Osteoblast (primary cell): Measurements from ENCODE around the gene ATRNL1. TPM values are rescaled to one million over a fixed set of nuclear protein-coding genes. Genes with fewer than 3 reads are reported as not detected.

ENCODE experiments used
- DNase-seq: peaks from one replicate; pipeline ENCODE4 v3.0.0; 2011; ENCODE audit warnings: low spot score, mixed read lengths; ENCODE audit not compliant: insufficient read length; ENCODE audit errors: missing footprints
- H2AFZ ChIP-seq: 2 replicates; pipeline ENCODE4 v1.6.0; 2011; ENCODE audit warnings: mild to moderate bottlenecking, low read length
- H3K27ac ChIP-seq: 2 replicates; pipeline ENCODE4 v1.5.1; 2011; ENCODE audit warnings: mild to moderate bottlenecking, low read depth, low read length, moderate library complexity
- H3K27me3 ChIP-seq: 2 replicates; pipeline ENCODE4 v1.6.0; 2012; ENCODE audit warnings: mild to moderate bottlenecking, control low read depth, inconsistent platforms, low read length, moderate library complexity; ENCODE audit not compliant: insufficient read depth
- H3K36me3 ChIP-seq: 2 replicates; pipeline ENCODE4 v1.5.1; 2011; ENCODE audit warnings: mild to moderate bottlenecking, low read length, control low read depth, moderate library complexity; ENCODE audit not compliant: insufficient read depth
- H3K4me1 ChIP-seq: 2 replicates; pipeline ENCODE4 v1.5.1; 2011; ENCODE audit warnings: mild to moderate bottlenecking, low read length, control low read depth, moderate library complexity; ENCODE audit not compliant: insufficient read depth
- H3K4me2 ChIP-seq: 2 replicates; pipeline ENCODE4 v1.6.0; 2011; ENCODE audit warnings: mild to moderate bottlenecking, low read length; ENCODE audit not compliant: insufficient read depth
- H3K4me3 ChIP-seq: fragments of 200-600 bp; sonication (generic); 3 replicates; pipeline ENCODE4 v1.5.1; 2012; ENCODE audit warnings: mild to moderate bottlenecking, low read length, inconsistent platforms; ENCODE audit not compliant: insufficient read depth
- H3K79me2 ChIP-seq: 2 replicates; pipeline ENCODE4 v1.6.0; 2012; ENCODE audit warnings: mild to moderate bottlenecking, low read length, control low read depth, inconsistent platforms; ENCODE audit not compliant: insufficient read depth
- H3K9me3 ChIP-seq: 2 replicates; pipeline ENCODE4 v1.5.1; 2011; ENCODE audit warnings: low read depth, low read length, control low read depth
- H4K20me1 ChIP-seq: 2 replicates; pipeline ENCODE4 v1.6.0; 2012; ENCODE audit warnings: mild to moderate bottlenecking, low read length, control low read depth; ENCODE audit not compliant: insufficient read depth
- CTCF ChIP-seq: IDR thresholded peaks from 2 replicates; pipeline ENCODE4 v1.5.1; 2011; ENCODE audit warnings: mild to moderate bottlenecking, low read depth, low read length, moderate library complexity; ENCODE audit errors: extremely low read depth
- total RNA-seq: library from RNA; depleted of rRNA; stranded (reverse); fragments of >200 nt; gene quantifications from 2 replicates; pipeline ENCODE4 v1.2.3, GENCODE V29; 2012

Gene ATRNL1
- total RNA-seq, 1 donor, result 1.4 TPM

- Histone ChIP-seq H2AFZ (no peak overlapping the region), H3K4me3 (no peak overlapping the region), H3K27me3 (no peaks in the 10 kb centered on the region), H3K27ac (no peak overlapping the region), H3K4me1 (no peaks in the 10 kb centered on the region), H3K9me3 (no peaks in the 10 kb centered on the region), H3K36me3 (no peaks in the 10 kb centered on the region), H3K4me2 (no peak overlapping the region), H4K20me1 (no peaks in the 10 kb centered on the region), H3K79me2 (no peaks in the 10 kb centered on the region)
- no peak for TF ChIP-seq CTCF
- DNase-seq, result no peak
Observed at GRCh38 chr10:115909037-115909436, 815.9 kb downstream of the ATRNL1 start.

- Histone ChIP-seq H3K4me1 (no peaks in the 10 kb centered on the region), H3K79me2 (no peaks in the 10 kb centered on the region), H3K4me2 (no peak overlapping the region), H3K4me3 (no peak overlapping the region), H3K36me3 (no peaks in the 10 kb centered on the region), H3K27ac (no peak overlapping the region), H2AFZ (no peak overlapping the region), H3K27me3 (no peaks in the 10 kb centered on the region), H3K9me3 (no peaks in the 10 kb centered on the region), H4K20me1 (no peaks in the 10 kb centered on the region)
- no peak for TF ChIP-seq CTCF
- DNase-seq, result no peak
Observed at GRCh38 chr10:115909962-115910731, 817.0 kb downstream of the ATRNL1 start.

GRCh38 chr10:115914475-115914874 lies 821.3 kb downstream of the ATRNL1 start:
- Histone ChIP-seq H4K20me1 (no peaks in the 10 kb centered on the region), H3K4me3 (no peak overlapping the region), H3K36me3 (no peaks in the 10 kb centered on the region), H3K27ac (no peak overlapping the region), H3K27me3 (no peaks in the 10 kb centered on the region), H3K4me2 (no peak overlapping the region), H3K9me3 (no peaks in the 10 kb centered on the region), H3K4me1 (peaks cover 7% of the 10 kb centered on the region), H3K79me2 (no peaks in the 10 kb centered on the region), H2AFZ (no peak overlapping the region)
- no peak for TF ChIP-seq CTCF
- no peak for DNase-seq

GRCh38 chr10:115915429-115915828 lies 822.3 kb downstream of the ATRNL1 start:
- Histone ChIP-seq H3K27me3 (no peaks in the 10 kb centered on the region), H3K4me3 (no peak overlapping the region), H2AFZ (no peak overlapping the region), H4K20me1 (no peaks in the 10 kb centered on the region), H3K36me3 (no peaks in the 10 kb centered on the region), H3K9me3 (no peaks in the 10 kb centered on the region), H3K4me2 (no peak overlapping the region), H3K4me1 (peaks cover 7% of the 10 kb centered on the region), H3K79me2 (no peaks in the 10 kb centered on the region), H3K27ac (no peak overlapping the region)
- no peak for DNase-seq
- TF ChIP-seq CTCF, result no peak
